Natural killer cell (primary cell): ENCODE measurements around the gene CENPM. TPM values are rescaled to one million over a fixed set of nuclear protein-coding genes. Genes with fewer than 3 reads are reported as not detected.
A peak's percentile ranks its signal among the peaks of the same experiment; 100 is the strongest.

Experiments used
- ATAC-seq, 3 donors: fragments of 150-1000 bp in 2 of 3; fragments of 200-7000 bp in 1 of 3; cut with Tn5 transposase; 1 replicate in 1 of 3; 2 replicates in 2 of 3; pipeline ENCODE4 v1.10.0; 2021; ENCODE audit warnings: mild to moderate bottlenecking in 2 of 3, moderate library complexity in 2 of 3
- DNase-seq, 2 donors: peaks; one replicate each; pipeline versions ENCODE4 v3.0.0 to v3.0.0-alpha.2; 2013 to 2021; ENCODE audit warnings: mixed read lengths in 1 of 2
- H3K27ac ChIP-seq: one replicate; pipeline ENCODE4 v1.5.1; 2013; ENCODE audit warnings: mild to moderate bottlenecking, low read length
- H3K27me3 ChIP-seq: one replicate; pipeline ENCODE4 v1.6.1; 2013; ENCODE audit warnings: low read length; ENCODE audit not compliant: control insufficient read depth, insufficient read depth
- H3K36me3 ChIP-seq: one replicate; pipeline ENCODE4 v1.6.1; 2013; ENCODE audit warnings: low read length; ENCODE audit not compliant: control insufficient read depth, insufficient read depth
- H3K4me1 ChIP-seq: one replicate; pipeline ENCODE4 v1.6.1; 2013; ENCODE audit warnings: low read length; ENCODE audit not compliant: control insufficient read depth, insufficient read depth
- H3K4me3 ChIP-seq: one replicate; pipeline ENCODE4 v1.5.1; 2013; ENCODE audit warnings: low read length
- H3K9me3 ChIP-seq: one replicate; pipeline ENCODE4 v1.6.1; 2013; ENCODE audit warnings: low read length; ENCODE audit not compliant: control insufficient read depth, insufficient read depth
- H3K27ac Mint-ChIP-seq, 2 donors: one replicate each; pipeline ENCODE4 v1.8.0; 2022; ENCODE audit warnings: mild to moderate bottlenecking in 2 of 2, mixed read lengths in 2 of 2, moderate library complexity in 1 of 2
- H3K27me3 Mint-ChIP-seq, 2 donors: one replicate each; pipeline ENCODE4 v1.8.0; 2022; ENCODE audit warnings: low read depth in 2 of 2, mixed read lengths in 2 of 2
- H3K36me3 Mint-ChIP-seq: one replicate; pipeline ENCODE4 v1.8.0; 2022; ENCODE audit warnings: mixed read lengths
- H3K4me1 Mint-ChIP-seq, 2 donors: one replicate each; pipeline ENCODE4 v1.8.0; 2022; ENCODE audit warnings: mixed read lengths in 2 of 2
- H3K4me3 Mint-ChIP-seq: one replicate; pipeline ENCODE4 v1.8.0; 2022; ENCODE audit warnings: mild to moderate bottlenecking, moderate library complexity, mixed read lengths
- H3K9me3 Mint-ChIP-seq, 2 donors: one replicate each; pipeline ENCODE4 v1.8.0; 2022; ENCODE audit warnings: mixed read lengths in 2 of 2
- CTCF ChIP-seq: fragments of 200-600 bp; IDR thresholded peaks from one replicate; pipeline ENCODE4 v1.8.0; 2022; ENCODE audit warnings: antibody characterized with exemption
- WGBS: methylation state at CpG from one replicate; pipeline ENCODE4 v1.1.7; 2013; ENCODE audit warnings: missing lambda C conversion rate; ENCODE audit not compliant: insufficient coverage; 5-methylcytosine and 5-hydroxymethylcytosine counted together
- intact Hi-C: fragments of 100-400 bp; cut with micrococcal nuclease; formaldehyde crosslinking; loops from one replicate; pipeline ENCODE4 v1.14.2; 2022
- total RNA-seq, 4 donors: library from RNA; stranded (reverse); fragments of 120-200 nt in 1 of 4; gene quantifications; one replicate each; pipeline versions ENCODE4 v1.2.3 to v1.2.4, GENCODE V29; 2013 to 2022

CENPM gene
- total RNA-seq, 3 donors from 2014 or later (not counting 1 experiment from before 2014, with no cell fraction given), result 4.2 to 7.1 (median 6.1) TPM

- intact Hi-C loops, result loop anchor here (2.0 kb wide), 1 partner anchor 115 kb away; the partner anchor contains the start of gene SREBF2
- 77% methylated on average over 21 of the region's 21 CpGs for WGBS
Observed at GRCh38 chr22:41947424-41948080, 600 bp upstream of the CENPM start.

GRCh38 chr22:41943661-41944209, 3.2 kb downstream of the CENPM start:
- Histone ChIP-seq H3K4me3 (no peak overlapping the region), H3K36me3 (no peaks in the 10 kb centered on the region), H3K9me3 (no peaks in the 10 kb centered on the region), H3K27ac (no peak overlapping the region), H3K27me3 (no peaks in the 10 kb centered on the region), H3K4me1 (peaks cover 50% of the 10 kb centered on the region)
- H3K27me3 Mint-ChIP-seq, result no peaks in the 10 kb centered on the region
- H3K4me1 Mint-ChIP-seq, result peaks cover 21 to 40% of the 10 kb centered on the region in 2 donors
- peak in 1 of 2 donors; percentile 6 for DNase-seq
- H3K27ac Mint-ChIP-seq, result no peak overlapping the region
- no peaks in the 10 kb centered on the region for H3K9me3 Mint-ChIP-seq
- intact Hi-C loops, result no loop called here
- 92% methylated on average over 7 of the region's 9 CpGs for WGBS
- peak overlapping the region; percentile 45 for H3K4me3 Mint-ChIP-seq
- no peaks in the 10 kb centered on the region for H3K36me3 Mint-ChIP-seq
- no peak for TF ChIP-seq CTCF
- ATAC-seq, result no peak

More at GRCh38 chr22:41947424-41948080, 600 bp upstream of the CENPM start:
- Histone ChIP-seq H3K4me1 (peaks cover 21% of the 10 kb centered on the region), H3K4me3 (no peak overlapping the region), H3K27ac (no peak overlapping the region), H3K9me3 (no peaks in the 10 kb centered on the region), H3K36me3 (no peaks in the 10 kb centered on the region), H3K27me3 (no peaks in the 10 kb centered on the region)
- Mint-ChIP-seq H3K27ac (peak overlapping the region; percentile 31 to 76), H3K36me3 (no peaks in the 10 kb centered on the region), H3K4me3 (peak overlapping the region; percentile 89), H3K9me3 (no peaks in the 10 kb centered on the region), H3K4me1 (peaks cover 8 to 17% of the 10 kb centered on the region in 2 donors), H3K27me3 (no peaks in the 10 kb centered on the region)
- TF ChIP-seq CTCF, result no peak
- no peak for ATAC-seq
- peak in 1 of 2 donors; percentile 7 for DNase-seq

GRCh38 chr22:41940832-41941765, 5.9 kb downstream of the CENPM start:
- Mint-ChIP-seq H3K27ac (peak overlapping the region; percentile 83 to 91), H3K4me3 (no peak overlapping the region), H3K36me3 (no peaks in the 10 kb centered on the region), H3K9me3 (no peaks in the 10 kb centered on the region), H3K4me1 (peaks cover 19 to 29% of the 10 kb centered on the region in 2 donors), H3K27me3 (no peaks in the 10 kb centered on the region)
- 46% methylated on average over 13 of the region's 13 CpGs for WGBS
- Histone ChIP-seq H3K27me3 (no peaks in the 10 kb centered on the region), H3K4me1 (peaks cover 57% of the 10 kb centered on the region), H3K36me3 (no peaks in the 10 kb centered on the region), H3K27ac (peak overlapping the region; percentile 98), H3K4me3 (no peak overlapping the region), H3K9me3 (no peaks in the 10 kb centered on the region)
- TF ChIP-seq CTCF, result peak; percentile 88
- intact Hi-C loops, result loop anchor here (1.0 kb wide), 4 partner anchors 119 to 275 kb away; no protein-coding TSS in a partner anchor
- peak; percentile 83 to 94 for DNase-seq
- ATAC-seq, result peak; percentile 86 to 91 (median 88)
